GM21576 (cell line): ENCODE data around the gene OR3A3.

Experiments
- ATAC-seq: cut with Tn5 transposase; IDR thresholded peaks from one replicate; pipeline ENCODE4 v1.9.1; 2021; ENCODE audit warnings: mild to moderate bottlenecking, moderate library complexity; ENCODE audit not compliant: unreplicated experiment

The OR3A3 gene

DNA sequence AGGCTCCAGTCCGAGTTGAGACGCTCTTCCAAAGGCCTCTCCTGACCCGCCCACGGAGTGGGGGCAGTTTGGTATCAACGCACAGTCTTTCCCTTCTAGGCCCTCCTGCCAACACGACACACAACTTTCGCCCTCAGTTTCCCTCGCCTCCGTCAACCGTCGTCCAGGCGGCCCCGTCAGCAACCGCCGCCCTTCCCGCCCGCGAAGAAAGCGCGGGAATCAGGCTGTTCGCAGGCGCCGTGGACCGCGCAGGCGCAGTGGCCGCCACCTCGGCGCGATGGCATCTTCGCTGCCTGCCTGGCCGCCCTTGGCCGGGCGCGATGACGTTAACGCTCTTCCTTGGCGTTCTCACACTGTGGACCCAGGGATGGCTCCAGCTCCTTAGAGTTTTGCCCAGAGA lies 60.4 kb downstream of the OR3A3 start, which contains the start of gene SPATA22:
Gene SPATA22 (minus strand): TSS at position 221 of the 400 bp plus-strand sequence. CDS start 2,494 bp downstream, outside the sequence.
- no peak for ATAC-seq

- no peak for ATAC-seq
These were observed 61.0 kb downstream of the OR3A3 start for GRCh38 chr17:3472137-3472536.
